Retinal pigment epithelial cell (primary cell): ENCODE results near the gene ECHS1.

ENCODE experiments used
- DNase-seq: peaks from one replicate; pipeline ENCODE4 v3.0.0-alpha.2; 2010; ENCODE audit warnings: low read depth
- H3K4me3 ChIP-seq: 2 replicates; pipeline ENCODE4 v1.5.1; 2011; ENCODE audit warnings: mild to moderate bottlenecking, low read length, control low read depth, moderate library complexity
- CTCF ChIP-seq: conservative IDR thresholded peaks from 2 replicates; pipeline ENCODE4 v1.5.1; 2011; ENCODE audit warnings: low read depth, low read length, control low read depth, inconsistent platforms

ECHS1 gene

GRCh38 chr10:133342942-133343341 lies 30.2 kb downstream of the ECHS1 start:
- no peak for DNase-seq
- no peak overlapping the region for H3K4me3 ChIP-seq
- no peak for TF ChIP-seq CTCF

GRCh38 chr10:133341983-133342382 lies 31.2 kb downstream of the ECHS1 start:
- DNase-seq: no peak
- no peak overlapping the region for H3K4me3 ChIP-seq
- no peak for TF ChIP-seq CTCF

DNA sequence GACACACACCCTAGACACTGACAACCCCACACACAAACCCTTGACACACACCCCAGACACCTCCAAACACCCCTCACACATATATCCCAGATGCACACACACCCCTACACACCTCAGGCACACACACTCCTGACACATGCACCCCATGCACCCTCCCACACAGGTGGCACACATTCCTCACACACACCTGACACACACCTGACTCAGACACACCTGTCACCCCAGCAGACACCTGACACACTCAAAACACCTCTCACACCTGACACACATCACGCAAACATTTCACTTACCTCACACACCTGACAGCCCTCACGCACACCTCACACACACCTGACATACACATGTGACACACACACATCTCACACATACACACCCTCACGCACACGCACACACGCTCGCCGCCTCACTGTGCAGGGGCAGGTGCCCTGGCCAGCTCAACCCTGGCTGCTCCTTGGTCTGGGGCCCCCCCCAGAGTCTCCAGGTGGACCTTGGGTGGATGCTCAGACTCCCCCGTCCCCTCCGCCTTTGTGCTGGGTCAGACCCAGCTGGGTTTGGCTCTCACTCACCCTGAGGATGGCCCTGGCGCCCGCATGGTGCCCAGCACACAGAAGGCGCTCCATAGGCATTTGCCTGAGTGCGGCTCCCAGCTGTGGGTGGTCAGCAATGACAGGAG lies 33.3 kb downstream of the ECHS1 start:
- no peak for TF ChIP-seq CTCF
- DNase-seq: no peak
- H3K4me3 ChIP-seq: no peak overlapping the region

GRCh38 chr10:133338080-133339071 lies 34.8 kb downstream of the ECHS1 start:
- H3K4me3 ChIP-seq: no peak overlapping the region
- DNase-seq: no peak
- no peak for TF ChIP-seq CTCF

- no peak for TF ChIP-seq CTCF
- DNase-seq: no peak
- no peak overlapping the region for H3K4me3 ChIP-seq
These were observed 35.8 kb downstream of the ECHS1 start for GRCh38 chr10:133337370-133337725.

DNA sequence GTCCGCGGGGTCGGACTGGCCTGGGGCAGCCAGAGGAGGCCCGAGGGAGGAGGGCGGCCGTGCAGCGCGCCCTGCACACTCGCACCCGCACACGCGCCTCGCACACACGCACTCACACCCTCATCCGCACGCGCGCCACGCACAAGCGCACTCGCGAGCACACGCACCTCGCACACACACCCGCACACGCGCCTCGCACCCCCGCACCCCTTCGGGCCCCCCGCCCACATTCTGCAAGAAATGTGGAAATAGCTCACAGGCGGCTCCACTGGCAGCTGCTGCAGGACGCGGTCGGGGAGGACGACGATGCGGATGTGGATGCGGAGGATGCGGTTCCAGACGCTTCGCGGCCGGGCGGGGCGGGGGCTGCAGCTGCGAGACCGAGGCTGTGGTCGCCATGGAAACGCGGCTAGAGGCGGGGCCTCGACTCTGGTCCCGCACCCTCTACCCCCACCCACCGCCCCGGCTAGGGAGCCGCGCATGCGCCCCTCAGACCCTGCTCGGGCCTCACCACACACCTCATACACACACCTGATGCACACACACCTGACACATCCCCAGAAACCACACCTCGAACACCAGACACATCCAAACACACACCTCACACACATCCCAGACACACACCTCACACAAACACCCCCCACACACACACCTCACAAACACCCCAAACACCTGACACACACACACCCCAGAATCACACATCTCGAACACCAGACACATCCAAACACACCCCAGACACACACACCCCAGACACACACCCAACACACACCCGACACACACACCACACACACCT lies 36.4 kb downstream of the ECHS1 start, which contains the start of gene CALY:
TSS of gene CALY (minus strand) at position 320 of the 793 bp plus-strand sequence. CDS start 7,907 bp downstream, outside the sequence.
- DNase-seq: no peak
- TF ChIP-seq CTCF: no peak
- H3K4me3 ChIP-seq: no peak within 1 kb of the TSS
